Activated naive CD4-positive, alpha-beta T cell treated with Interleukin-2 at 50 U/mL for 16 hours (primary cell): ENCODE measurements around the gene CYB561.

ENCODE experiments used
- DNase-seq: peaks from one replicate; pipeline ENCODE4 v3.0.0-alpha.2; 2020

The CYB561 gene

GRCh38 chr17:63448655-63449054, 2.5 kb upstream of the CYB561 start:
- no peak for DNase-seq

- no peak for DNase-seq
Measured at GRCh38 chr17:63447471-63448009, 1.4 kb upstream of the CYB561 start.

GRCh38 chr17:63446753-63447470, 806 bp upstream of the CYB561 start:
- DNase-seq: peak; percentile 64

- DNase-seq: peak; percentile 81
Measured at GRCh38 chr17:63445571-63445953, 544 bp downstream of the CYB561 start.

- no peak for DNase-seq
Measured at GRCh38 chr17:63445065-63445464, 1.0 kb downstream of the CYB561 start.

- DNase-seq: no peak
Measured at GRCh38 chr17:63444457-63444856, 1.6 kb downstream of the CYB561 start.

- DNase-seq: no peak
Measured at GRCh38 chr17:63443053-63443452, 3.1 kb downstream of the CYB561 start.

GRCh38 chr17:63442549-63443035, 3.5 kb downstream of the CYB561 start:
- DNase-seq: no peak

- DNase-seq: no peak
Measured at GRCh38 chr17:63442074-63442473, 4.0 kb downstream of the CYB561 start.

GRCh38 chr17:63441654-63442053, 4.5 kb downstream of the CYB561 start:
- no peak for DNase-seq

- no peak for DNase-seq
Measured at GRCh38 chr17:63440770-63441335, 5.3 kb downstream of the CYB561 start.

GRCh38 chr17:63440127-63440769, 5.9 kb downstream of the CYB561 start:
- DNase-seq: peak; percentile 34

- DNase-seq: no peak
Measured at GRCh38 chr17:63439687-63440086, 6.4 kb downstream of the CYB561 start.

- no peak for DNase-seq
Measured at GRCh38 chr17:63438092-63439051, 7.7 kb downstream of the CYB561 start.

GRCh38 chr17:63437287-63438091, 8.6 kb downstream of the CYB561 start:
- no peak for DNase-seq

GRCh38 chr17:63436523-63437110, 9.5 kb downstream of the CYB561 start:
- no peak for DNase-seq

- no peak for DNase-seq
Measured at GRCh38 chr17:63435681-63436522, 10.2 kb downstream of the CYB561 start.

- peak; percentile 29 for DNase-seq
Measured at GRCh38 chr17:63434951-63435571, 11.0 kb downstream of the CYB561 start.

GRCh38 chr17:63433746-63434591, 12.1 kb downstream of the CYB561 start:
- DNase-seq: no peak
